ENCODE measurements around the gene TAF9.
"Not testable (repeated sequence)": the region's sequence is repeated elsewhere in the genome, so short reads cannot be mapped to it uniquely, and the experiment has no call there.

The TAF9 gene

GRCh38 chr5:69334793-69335268, 34.5 kb downstream of the TAF9 start:
- peak; percentile 49 for DNase-seq

- not testable (repeated sequence) for DNase-seq
Observed at GRCh38 chr5:69333668-69334315, 35.5 kb downstream of the TAF9 start.

- no peak for DNase-seq
Observed at GRCh38 chr5:69331528-69332445, 37.5 kb downstream of the TAF9 start.

- no peak for DNase-seq
Observed at GRCh38 chr5:69329905-69330489, 39.3 kb downstream of the TAF9 start.

GRCh38 chr5:69326365-69326764, 43.0 kb downstream of the TAF9 start:
- DNase-seq: no peak

GRCh38 chr5:69317391-69317790, 51.9 kb downstream of the TAF9 start:
- no peak for DNase-seq

- no peak for DNase-seq
Observed at GRCh38 chr5:69315972-69316371, 53.3 kb downstream of the TAF9 start.
